HepG2 (cell line): ENCODE measurements around the gene PIP5KL1. TPM values are rescaled to one million over a fixed set of nuclear protein-coding genes. Genes with fewer than 3 reads are reported as not detected.

Experiments used
- REL ChIP-seq: sonication (generic); formaldehyde crosslinking; conservative IDR thresholded peaks from 2 replicates; pipeline ENCODE4 v1.8.0; 2022; ENCODE audit warnings: mild to moderate bottlenecking, missing genetic modification reagents, moderate library complexity
- SALL2 ChIP-seq: sonication (generic); formaldehyde crosslinking; IDR thresholded peaks from 2 replicates; pipeline ENCODE4 v1.8.1; 2023; ENCODE audit warnings: mild to moderate bottlenecking, missing genetic modification reagents, inconsistent platforms
- U2AF2 ChIP-seq: fragments of 200-400 bp; formaldehyde crosslinking; IDR thresholded peaks from 2 replicates; pipeline ENCODE4 v1.6.1; 2017; ENCODE audit warnings: low read depth, mild to moderate bottlenecking, low read length
- ZBTB7A ChIP-seq: sonication (generic); formaldehyde crosslinking; IDR thresholded peaks from 2 replicates; pipeline ENCODE4 v1.8.0; 2022; ENCODE audit warnings: mild to moderate bottlenecking, missing genetic modification reagents
- ZNF432 ChIP-seq: sonication (generic); formaldehyde crosslinking; IDR thresholded peaks from 2 replicates; pipeline ENCODE4 v1.5.0; 2020; ENCODE audit warnings: missing genetic modification reagents, mild to moderate bottlenecking, borderline replicate concordance
- ZNF629 ChIP-seq: sonication (generic); formaldehyde crosslinking; conservative IDR thresholded peaks from 2 replicates; pipeline ENCODE4 v1.5.0; 2020; ENCODE audit warnings: missing genetic modification reagents
- ZNF687 ChIP-seq: sonication (generic); formaldehyde crosslinking; IDR thresholded peaks from 2 replicates; pipeline ENCODE4 v1.5.1; 2020; ENCODE audit warnings: mild to moderate bottlenecking, missing genetic modification reagents, moderate library complexity
- polyA plus RNA-seq, 8 experiments: library from polyadenylated mRNA; depleted of rRNA in 3 of 8; stranded (reverse) in 7 of 8; unstranded in 1 of 8; fragments of >200 nt; fragmentation: Illumina TruSeq in 4 of 8; extraction: Trizol in 4 of 8; gene quantifications; 2 replicates each; pipeline versions ENCODE4 v1.2.1 to v1.2.3, GENCODE V29; 2011 to 2016; ENCODE audit warnings: low read depth in 4 of 8, missing spikeins in 1 of 8, mixed read lengths in 1 of 8; ENCODE audit not compliant: insufficient read depth in 1 of 8
- total RNA-seq, 5 experiments: library from RNA; depleted of rRNA; stranded (reverse); fragments of >200 nt; fragmentation: Illumina TruSeq; extraction: Trizol; gene quantifications; 2 replicates each; pipeline ENCODE4 v1.2.3, GENCODE V29; 2016; ENCODE audit warnings: low read depth in 1 of 5
- TF ChIP-seq, protein P1 (sequence below): sonication (generic); formaldehyde crosslinking; IDR thresholded peaks from 2 replicates; pipeline ENCODE4 v1.9.0; 2021; ENCODE audit warnings: missing genetic modification reagents, mild to moderate bottlenecking, borderline replicate concordance

Gene PIP5KL1
- total and polyA plus RNA-seq, 2 of the 13 experiments (the other 11 are each of a cell fraction or from before 2014, with no cell fraction given): 0.20 to 0.49 TPM

- TF ChIP-seq ZNF687 (CRISPR knock-in tag) (peak; percentile 84), SALL2 (CRISPR knock-in tag) (peak; percentile 84), ZNF432 (CRISPR knock-in tag) (no peak), U2AF2 (no peak), REL (CRISPR knock-in tag) (no peak), ZBTB7A (peak; percentile 38; the same call in 1 of the 2 replicates), ZNF629 (CRISPR knock-in tag) (peak; percentile 92)
- TF ChIP-seq, protein P1, sequence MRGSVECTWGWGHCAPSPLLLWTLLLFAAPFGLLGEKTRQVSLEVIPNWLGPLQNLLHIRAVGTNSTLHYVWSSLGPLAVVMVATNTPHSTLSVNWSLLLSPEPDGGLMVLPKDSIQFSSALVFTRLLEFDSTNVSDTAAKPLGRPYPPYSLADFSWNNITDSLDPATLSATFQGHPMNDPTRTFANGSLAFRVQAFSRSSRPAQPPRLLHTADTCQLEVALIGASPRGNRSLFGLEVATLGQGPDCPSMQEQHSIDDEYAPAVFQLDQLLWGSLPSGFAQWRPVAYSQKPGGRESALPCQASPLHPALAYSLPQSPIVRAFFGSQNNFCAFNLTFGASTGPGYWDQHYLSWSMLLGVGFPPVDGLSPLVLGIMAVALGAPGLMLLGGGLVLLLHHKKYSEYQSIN (CRISPR knock-in tag): no peak
These were observed 26.8 kb downstream of the PIP5KL1 start (continued) for GRCh38 chr9:127903557-127904475.
